Caco-2 (cell line): ENCODE measurements around the gene KDM4C. TPM values are rescaled to one million over a fixed set of nuclear protein-coding genes. Genes with fewer than 3 reads are reported as not detected.

ENCODE experiments used
- BruUV-seq: library from RNA; stranded (reverse); fragments of 400-500 nt; replicated peaks from 2 replicates; lab custom pipeline; 2021; lab: Mats Ljungman, UMichigan
- CTCF ChIA-PET: fragments of 300-600 bp; sonication (Branson Sonifier 250); formaldehyde crosslinking; loops from one replicate; lab custom pipeline; 2022; ENCODE audit warnings: antibody characterized with exemption; lab: Charles Lee
- POLR2A ChIA-PET: fragments of 300-600 bp; sonication (Branson Sonifier 250); formaldehyde crosslinking; loops from one replicate; lab custom pipeline; 2022; ENCODE audit warnings: antibody characterized with exemption; lab: Charles Lee
- DNase-seq, 2 experiments: peaks; one replicate each; pipeline versions ENCODE4 v3.0.0 to v3.0.0-alpha.2; 2020 to 2022
- H3K27me3 ChIP-seq: replicated peaks from 2 replicates; pipeline ENCODE4 v1.6.0; 2011; ENCODE audit warnings: low read length; ENCODE audit not compliant: control insufficient read depth, insufficient read depth
- H3K36me3 ChIP-seq: 2 replicates; pipeline ENCODE4 v1.5.1; 2011; ENCODE audit warnings: low read length; ENCODE audit not compliant: control insufficient read depth, insufficient read depth
- H3K4me1 ChIP-seq: fragments of 250-450 bp; sonication (Bioruptor Pico); 2 replicates; pipeline ENCODE4 v1.5.1; 2020; ENCODE audit warnings: mild to moderate bottlenecking
- H3K4me3 ChIP-seq: 2 replicates; pipeline ENCODE4 v1.5.1; 2011; ENCODE audit warnings: low read depth, mild to moderate bottlenecking, control low read depth, low read length
- H3K9me3 ChIP-seq: fragments of 250-450 bp; sonication (Bioruptor Pico); 2 replicates; pipeline ENCODE4 v1.5.1; 2020; ENCODE audit warnings: mild to moderate bottlenecking, moderate library complexity
- H3K27ac Mint-ChIP-seq: one replicate; pipeline ENCODE4 v1.8.0; 2022; ENCODE audit warnings: mixed read lengths; ENCODE audit not compliant: unreplicated experiment
- H3K27me3 Mint-ChIP-seq: one replicate; pipeline ENCODE4 v1.8.0; 2022; ENCODE audit warnings: mixed read lengths; ENCODE audit not compliant: insufficient read depth, unreplicated experiment
- H3K36me3 Mint-ChIP-seq: one replicate; pipeline ENCODE4 v1.8.0; 2022; ENCODE audit warnings: mild to moderate bottlenecking, mixed read lengths; ENCODE audit not compliant: insufficient read depth, unreplicated experiment
- H3K4me1 Mint-ChIP-seq: one replicate; pipeline ENCODE4 v1.8.0; 2022; ENCODE audit warnings: low read depth, mixed read lengths; ENCODE audit not compliant: unreplicated experiment
- H3K4me3 Mint-ChIP-seq: one replicate; pipeline ENCODE4 v1.8.0; 2022; ENCODE audit warnings: mild to moderate bottlenecking, moderate library complexity, mixed read lengths; ENCODE audit not compliant: unreplicated experiment
- H3K9me3 Mint-ChIP-seq: one replicate; pipeline ENCODE4 v1.8.0; 2022; ENCODE audit warnings: mixed read lengths; ENCODE audit not compliant: unreplicated experiment
- CTCF ChIP-seq, 2 experiments: fragments of 200-600 bp in 1 of 2; IDR thresholded peaks; 1 replicate in 1 of 2; 2 replicates in 1 of 2; pipeline versions ENCODE4 v1.5.1 to v1.8.0; 2011 to 2022; ENCODE audit warnings: antibody characterized with exemption in 1 of 2, control low read depth in 1 of 2, inconsistent platforms in 1 of 2, low read depth in 1 of 2, low read length in 1 of 2, mild to moderate bottlenecking in 1 of 2, moderate library complexity in 1 of 2; ENCODE audit not compliant: insufficient read depth in 1 of 2, severe bottlenecking in 1 of 2, unreplicated experiment in 1 of 2
- intact Hi-C: fragments of 100-400 bp; cut with micrococcal nuclease; formaldehyde crosslinking; loops from one replicate; pipeline ENCODE4 v1.10.0; 2022; ENCODE audit not compliant: unreplicated experiment
- total RNA-seq: library from RNA; stranded (reverse); gene quantifications from 2 replicates; pipeline ENCODE4 v1.2.3, GENCODE V29; 2022

The KDM4C gene
- total RNA-seq, 1 experiment from 2014 or later = 40.3 TPM

- H3K27me3 Mint-ChIP-seq = no peaks in the 10 kb centered on the region
- no peaks in the 10 kb centered on the region for H3K9me3 Mint-ChIP-seq
- H3K27ac Mint-ChIP-seq = no peak overlapping the region
- no peak for DNase-seq
- H3K4me1 Mint-ChIP-seq = peaks cover 7% of the 10 kb centered on the region
- H3K36me3 Mint-ChIP-seq = peaks cover 27% of the 10 kb centered on the region
- no peaks in the 10 kb centered on the region for H3K9me3 ChIP-seq
- ChIA-PET POLR2A (no interaction called here), CTCF (no interaction called here)
- H3K27me3 ChIP-seq = no peaks in the 10 kb centered on the region
- H3K36me3 ChIP-seq = no peaks in the 10 kb centered on the region
- BruUV-seq = no TSS peak
- no peak overlapping the region for H3K4me3 Mint-ChIP-seq
- intact Hi-C loops = no loop called here
- no peak for TF ChIP-seq CTCF (IDR thresholded peaks at IDR 0.05; ENCODE audit: insufficient read depth in 1 of 2, low read depth in 1 of 2, low read length in 1 of 2, severe bottlenecking in 1 of 2, unreplicated experiment in 1 of 2)
- H3K4me3 ChIP-seq = no peak overlapping the region
- H3K4me1 ChIP-seq = no peaks in the 10 kb centered on the region
Observed at GRCh38 chr9:7103771-7104170, 346.0 kb downstream of the KDM4C start.

GRCh38 chr9:7104625-7105024 lies 346.9 kb downstream of the KDM4C start:
- Histone ChIP-seq H3K4me1 (no peaks in the 10 kb centered on the region), H3K9me3 (no peaks in the 10 kb centered on the region), H3K4me3 (no peak overlapping the region), H3K36me3 (no peaks in the 10 kb centered on the region), H3K27me3 (no peaks in the 10 kb centered on the region)
- no peak for DNase-seq
- ChIA-PET POLR2A (no interaction called here), CTCF (no interaction called here)
- Mint-ChIP-seq H3K36me3 (peaks cover 26% of the 10 kb centered on the region), H3K4me1 (peaks cover 7% of the 10 kb centered on the region), H3K4me3 (no peak overlapping the region), H3K27me3 (no peaks in the 10 kb centered on the region), H3K27ac (no peak overlapping the region), H3K9me3 (no peaks in the 10 kb centered on the region)
- intact Hi-C loops = no loop called here
- no peak for TF ChIP-seq CTCF (IDR thresholded peaks at IDR 0.05; ENCODE audit: insufficient read depth in 1 of 2, low read depth in 1 of 2, low read length in 1 of 2, severe bottlenecking in 1 of 2, unreplicated experiment in 1 of 2)
- BruUV-seq = no TSS peak

- Histone ChIP-seq H3K36me3 (no peaks in the 10 kb centered on the region), H3K4me1 (no peaks in the 10 kb centered on the region), H3K27me3 (no peaks in the 10 kb centered on the region), H3K4me3 (no peak overlapping the region), H3K9me3 (no peaks in the 10 kb centered on the region)
- no peak overlapping the region for H3K27ac Mint-ChIP-seq
- no peak for DNase-seq
- peaks cover 7% of the 10 kb centered on the region for H3K4me1 Mint-ChIP-seq
- no peaks in the 10 kb centered on the region for H3K9me3 Mint-ChIP-seq
- H3K27me3 Mint-ChIP-seq = no peaks in the 10 kb centered on the region
- no TSS peak for BruUV-seq
- ChIA-PET POLR2A (no interaction called here), CTCF (no interaction called here)
- no peak for TF ChIP-seq CTCF (IDR thresholded peaks at IDR 0.05; ENCODE audit: insufficient read depth in 1 of 2, low read depth in 1 of 2, low read length in 1 of 2, severe bottlenecking in 1 of 2, unreplicated experiment in 1 of 2)
- peaks cover 26% of the 10 kb centered on the region for H3K36me3 Mint-ChIP-seq
- intact Hi-C loops = no loop called here
- H3K4me3 Mint-ChIP-seq = no peak overlapping the region
Observed at GRCh38 chr9:7105095-7105494, 347.3 kb downstream of the KDM4C start.
